ENCODE measurements around the gene ASAP2.

DNA sequence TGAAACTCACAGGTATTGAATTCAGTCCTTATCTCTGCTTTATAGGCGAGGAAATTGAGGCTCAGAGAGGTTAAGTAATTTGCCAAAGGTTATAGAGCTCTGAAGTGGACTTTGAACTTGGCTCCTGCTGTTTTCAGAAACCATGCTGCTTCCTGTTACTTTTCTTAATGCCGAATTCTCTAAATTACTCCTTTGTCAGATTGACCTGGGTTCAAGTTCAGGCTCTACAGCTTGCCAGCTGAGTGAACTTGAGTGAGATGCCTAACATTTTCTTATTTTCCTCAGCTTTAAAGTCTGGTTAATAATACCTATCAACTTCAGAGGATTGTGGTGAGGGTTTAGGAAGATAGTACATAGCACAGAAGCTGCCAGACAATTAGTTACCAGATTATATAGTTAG, 3.4 kb downstream of the ASAP2 start:
- TF ChIP-seq, protein P1, sequence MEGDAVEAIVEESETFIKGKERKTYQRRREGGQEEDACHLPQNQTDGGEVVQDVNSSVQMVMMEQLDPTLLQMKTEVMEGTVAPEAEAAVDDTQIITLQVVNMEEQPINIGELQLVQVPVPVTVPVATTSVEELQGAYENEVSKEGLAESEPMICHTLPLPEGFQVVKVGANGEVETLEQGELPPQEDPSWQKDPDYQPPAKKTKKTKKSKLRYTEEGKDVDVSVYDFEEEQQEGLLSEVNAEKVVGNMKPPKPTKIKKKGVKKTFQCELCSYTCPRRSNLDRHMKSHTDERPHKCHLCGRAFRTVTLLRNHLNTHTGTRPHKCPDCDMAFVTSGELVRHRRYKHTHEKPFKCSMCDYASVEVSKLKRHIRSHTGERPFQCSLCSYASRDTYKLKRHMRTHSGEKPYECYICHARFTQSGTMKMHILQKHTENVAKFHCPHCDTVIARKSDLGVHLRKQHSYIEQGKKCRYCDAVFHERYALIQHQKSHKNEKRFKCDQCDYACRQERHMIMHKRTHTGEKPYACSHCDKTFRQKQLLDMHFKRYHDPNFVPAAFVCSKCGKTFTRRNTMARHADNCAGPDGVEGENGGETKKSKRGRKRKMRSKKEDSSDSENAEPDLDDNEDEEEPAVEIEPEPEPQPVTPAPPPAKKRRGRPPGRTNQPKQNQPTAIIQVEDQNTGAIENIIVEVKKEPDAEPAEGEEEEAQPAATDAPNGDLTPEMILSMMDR (IDR thresholded peaks at IDR 0.05): no peak
- TF ChIP-seq POLR2A (IDR thresholded peaks at IDR 0.05): no peak
- no peak for TF ChIP-seq EP300 (IDR thresholded peaks at IDR 0.05)
